Gastrocnemius medialis (tissue), 4 donors: ENCODE results near the gene CDKN1C.

Experiments
- POLR2A ChIP-seq, 2 donors: fragments of 450-650 bp; IDR thresholded peaks; one replicate each; pipeline ENCODE4 v1.6.1; 2017; ENCODE audit warnings: antibody characterized with exemption in 2 of 2, mild to moderate bottlenecking in 2 of 2, moderate library complexity in 2 of 2
- TF ChIP-seq, protein P1 (sequence below), 5 experiments: fragments of 450-650 bp in 3 of 5; fragments of 200-600 bp in 2 of 5; sonication (generic) in 2 of 5; IDR thresholded peaks in 4 of 5; conservative IDR thresholded peaks in 1 of 5; 1 replicate in 4 of 5; 2 replicates in 1 of 5; pipeline ENCODE4 v1.5.1; 2016 to 2019; ENCODE audit warnings: antibody characterized with exemption in 5 of 5, mild to moderate bottlenecking in 3 of 5, moderate library complexity in 3 of 5

DNA sequence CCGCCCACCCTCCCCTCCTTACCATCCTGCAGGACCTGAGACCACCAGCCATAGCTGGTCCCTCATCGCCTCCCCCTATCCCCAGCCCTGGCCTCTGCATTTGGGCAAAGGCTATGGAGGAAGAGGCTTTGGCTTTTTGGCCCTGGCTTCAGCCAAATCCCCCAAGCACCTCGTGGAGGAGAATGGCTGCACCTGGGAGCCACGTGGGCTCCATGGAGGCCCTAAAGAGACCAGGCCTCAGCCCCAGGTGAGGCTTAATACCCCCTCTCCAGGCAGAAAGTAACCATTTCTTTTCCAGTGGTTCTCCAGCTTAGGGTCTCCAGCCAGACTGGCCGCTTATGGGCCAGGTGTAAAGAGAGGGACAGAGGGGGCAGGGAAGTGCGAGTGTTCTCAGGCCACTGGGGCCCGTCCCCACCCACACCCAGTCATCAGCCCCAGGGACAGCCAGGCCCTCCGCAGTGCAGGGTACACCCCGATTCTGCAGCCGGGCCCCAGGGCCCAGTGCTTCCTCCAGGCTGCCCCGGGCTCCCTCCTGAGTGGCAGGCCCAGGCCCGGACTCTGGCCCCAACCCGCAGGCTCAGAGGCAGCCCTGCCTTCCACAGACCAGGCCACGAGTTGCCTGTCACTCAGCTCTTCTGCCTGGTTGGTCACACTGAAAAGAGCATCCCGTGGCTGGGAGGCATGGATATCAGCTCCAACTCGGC is 26.4 kb downstream of the CDKN1C start:
- TF ChIP-seq, protein P1, sequence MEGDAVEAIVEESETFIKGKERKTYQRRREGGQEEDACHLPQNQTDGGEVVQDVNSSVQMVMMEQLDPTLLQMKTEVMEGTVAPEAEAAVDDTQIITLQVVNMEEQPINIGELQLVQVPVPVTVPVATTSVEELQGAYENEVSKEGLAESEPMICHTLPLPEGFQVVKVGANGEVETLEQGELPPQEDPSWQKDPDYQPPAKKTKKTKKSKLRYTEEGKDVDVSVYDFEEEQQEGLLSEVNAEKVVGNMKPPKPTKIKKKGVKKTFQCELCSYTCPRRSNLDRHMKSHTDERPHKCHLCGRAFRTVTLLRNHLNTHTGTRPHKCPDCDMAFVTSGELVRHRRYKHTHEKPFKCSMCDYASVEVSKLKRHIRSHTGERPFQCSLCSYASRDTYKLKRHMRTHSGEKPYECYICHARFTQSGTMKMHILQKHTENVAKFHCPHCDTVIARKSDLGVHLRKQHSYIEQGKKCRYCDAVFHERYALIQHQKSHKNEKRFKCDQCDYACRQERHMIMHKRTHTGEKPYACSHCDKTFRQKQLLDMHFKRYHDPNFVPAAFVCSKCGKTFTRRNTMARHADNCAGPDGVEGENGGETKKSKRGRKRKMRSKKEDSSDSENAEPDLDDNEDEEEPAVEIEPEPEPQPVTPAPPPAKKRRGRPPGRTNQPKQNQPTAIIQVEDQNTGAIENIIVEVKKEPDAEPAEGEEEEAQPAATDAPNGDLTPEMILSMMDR (IDR thresholded peaks at IDR 0.05 in 4 of 5, conservative IDR thresholded peaks at IDR 0.05 in 1 of 5), result no peak
- TF ChIP-seq POLR2A (IDR thresholded peaks at IDR 0.05), result no peak
